OCI-LY1 (cell line): ENCODE data around the gene REST.

Experiments
- H2AFZ ChIP-seq: fragments of 200-600 bp; sonication (generic), shearing (Covaris generic); 2 replicates; pipeline ENCODE4 v1.6.0; 2014; ENCODE audit warnings: antibody characterized with exemption, mild to moderate bottlenecking, low read length
- H3F3A ChIP-seq: fragments of 200-600 bp; sonication (generic), shearing (Covaris generic); 2 replicates; pipeline ENCODE4 v1.6.0; 2014; ENCODE audit warnings: mild to moderate bottlenecking, antibody characterized with exemption, low read length, moderate library complexity; ENCODE audit not compliant: insufficient read depth
- H3K27ac ChIP-seq: fragments of 200-600 bp; sonication (generic); 2 replicates; pipeline ENCODE4 v1.5.1; 2014; ENCODE audit warnings: low read length, mixed run types, mild to moderate bottlenecking, low read depth; ENCODE audit not compliant: poor library complexity, severe bottlenecking
- H3K27me3 ChIP-seq: fragments of 200-600 bp; sonication (generic); 2 replicates; pipeline ENCODE4 v1.6.0; 2014; ENCODE audit warnings: antibody characterized with exemption, mild to moderate bottlenecking, low read length, moderate library complexity; ENCODE audit not compliant: insufficient read depth
- H3K36me3 ChIP-seq: fragments of 200-600 bp; sonication (generic); 2 replicates; pipeline ENCODE4 v1.6.1; 2014; ENCODE audit warnings: mild to moderate bottlenecking, antibody characterized with exemption, low read length, moderate library complexity, mixed read lengths; ENCODE audit not compliant: insufficient read depth
- H3K4me1 ChIP-seq: fragments of 200-600 bp; sonication (generic); 2 replicates; pipeline ENCODE4 v1.5.1; 2014; ENCODE audit warnings: mild to moderate bottlenecking, low read length, moderate library complexity; ENCODE audit not compliant: insufficient read depth, severe bottlenecking
- H3K4me2 ChIP-seq: fragments of 200-600 bp; sonication (generic), shearing (Covaris generic); 2 replicates; pipeline ENCODE4 v1.6.1; 2014; ENCODE audit warnings: low read length
- H3K4me3 ChIP-seq: fragments of 200-600 bp; sonication (generic); 2 replicates; pipeline ENCODE4 v1.5.1; 2014; ENCODE audit warnings: low read length, low read depth, mild to moderate bottlenecking, mixed read lengths; ENCODE audit not compliant: poor library complexity, severe bottlenecking
- H3K79me2 ChIP-seq: fragments of 200-600 bp; shearing (Covaris generic); 2 replicates; pipeline ENCODE4 v1.6.1; 2016; ENCODE audit warnings: mixed run types, low read length, mixed read lengths; ENCODE audit not compliant: insufficient read depth
- H3K9ac ChIP-seq: fragments of 200-600 bp; sonication (generic), shearing (Covaris generic); 2 replicates; pipeline ENCODE4 v1.6.1; 2014; ENCODE audit warnings: mild to moderate bottlenecking, low read length, mixed read lengths
- H3K9me2 ChIP-seq: fragments of 200-600 bp; sonication (generic), shearing (Covaris generic); 2 replicates; pipeline ENCODE4 v1.6.1; 2014; ENCODE audit warnings: low read depth, mild to moderate bottlenecking, low read length, mixed read lengths
- H3K9me3 ChIP-seq: fragments of 200-600 bp; shearing (Covaris generic); 2 replicates; pipeline ENCODE4 v1.6.1; 2014; ENCODE audit warnings: low read length, mixed read lengths
- H4K20me1 ChIP-seq: fragments of 200-600 bp; sonication (generic), shearing (Covaris generic); 2 replicates; pipeline ENCODE4 v1.6.0; 2016; ENCODE audit warnings: mild to moderate bottlenecking, low read length; ENCODE audit not compliant: insufficient read depth
- CTCF ChIP-seq: fragments of 200-600 bp; sonication (generic), shearing (Covaris generic); IDR thresholded peaks from 2 replicates; pipeline ENCODE4 v1.5.1; 2017; ENCODE audit warnings: mild to moderate bottlenecking, antibody characterized with exemption, low read length, moderate library complexity, mixed read lengths
- EZH2 ChIP-seq: fragments of 200-600 bp; sonication (generic), shearing (Covaris generic); IDR thresholded peaks from 2 replicates; pipeline ENCODE4 v1.8.0; 2017; ENCODE audit warnings: borderline replicate concordance, mixed run types, mild to moderate bottlenecking, antibody characterized with exemption, low read length, moderate library complexity, mixed read lengths

The REST gene

GRCh38 chr4:56941403-56941802 is 33.7 kb downstream of the REST start:
- no peaks in the 10 kb centered on the region for H3K79me2 ChIP-seq
- H3K27ac ChIP-seq: no peak overlapping the region
- no peaks in the 10 kb centered on the region for H3K4me1 ChIP-seq
- no peak for TF ChIP-seq EZH2
- no peak for TF ChIP-seq CTCF
- H3K9ac ChIP-seq: no peak overlapping the region
- no peaks in the 10 kb centered on the region for H3F3A ChIP-seq
- H2AFZ ChIP-seq: no peak overlapping the region
- H3K4me2 ChIP-seq: no peak overlapping the region
- no peaks in the 10 kb centered on the region for H3K9me3 ChIP-seq
- no peaks in the 10 kb centered on the region for H3K9me2 ChIP-seq
- no peak overlapping the region for H3K4me3 ChIP-seq
- no peaks in the 10 kb centered on the region for H4K20me1 ChIP-seq
- no peaks in the 10 kb centered on the region for H3K27me3 ChIP-seq
- peaks cover 5% of the 10 kb centered on the region for H3K36me3 ChIP-seq

GRCh38 chr4:56953680-56954520 is 46.2 kb downstream of the REST start:
- H3K9ac ChIP-seq: no peak overlapping the region
- H3K9me3 ChIP-seq: no peaks in the 10 kb centered on the region
- H3K27me3 ChIP-seq: no peaks in the 10 kb centered on the region
- H4K20me1 ChIP-seq: no peaks in the 10 kb centered on the region
- H3K36me3 ChIP-seq: no peaks in the 10 kb centered on the region
- H3K4me2 ChIP-seq: no peak overlapping the region
- H3K4me1 ChIP-seq: no peaks in the 10 kb centered on the region
- TF ChIP-seq EZH2: no peak
- TF ChIP-seq CTCF: no peak
- H2AFZ ChIP-seq: no peak overlapping the region
- no peaks in the 10 kb centered on the region for H3K79me2 ChIP-seq
- H3K27ac ChIP-seq: no peak overlapping the region
- no peak overlapping the region for H3K4me3 ChIP-seq
- H3K9me2 ChIP-seq: no peaks in the 10 kb centered on the region
- no peaks in the 10 kb centered on the region for H3F3A ChIP-seq

GRCh38 chr4:56958111-56958517 is 50.4 kb downstream of the REST start:
- Histone ChIP-seq H3K27me3 (no peaks in the 10 kb centered on the region), H3K4me1 (no peaks in the 10 kb centered on the region), H3K9me3 (no peaks in the 10 kb centered on the region), H3K4me2 (no peak overlapping the region), H2AFZ (no peak overlapping the region), H3K79me2 (no peaks in the 10 kb centered on the region), H4K20me1 (no peaks in the 10 kb centered on the region), H3F3A (no peaks in the 10 kb centered on the region), H3K27ac (no peak overlapping the region), H3K4me3 (no peak overlapping the region), H3K36me3 (peaks cover 18% of the 10 kb centered on the region), H3K9ac (no peak overlapping the region), H3K9me2 (no peaks in the 10 kb centered on the region)
- TF ChIP-seq EZH2 (no peak), CTCF (no peak)
